HEK293 (cell line): ENCODE measurements around the gene PRR36.

Experiments
- GLIS1 ChIP-seq: fragments of 450-650 bp; formaldehyde crosslinking; IDR thresholded peaks from 2 replicates; pipeline ENCODE4 v1.5.1; 2016; ENCODE audit warnings: missing biosample characterization, missing genetic modification characterization
- GLIS2 ChIP-seq: fragments of 450-650 bp; formaldehyde crosslinking; IDR thresholded peaks from 2 replicates; pipeline ENCODE4 v1.5.1; 2016; ENCODE audit warnings: missing biosample characterization, missing genetic modification characterization
- KLF1 ChIP-seq: fragments of 450-650 bp; formaldehyde crosslinking; IDR thresholded peaks from 2 replicates; pipeline ENCODE4 v1.5.1; 2016; ENCODE audit warnings: missing biosample characterization, missing genetic modification characterization
- SP3 ChIP-seq: fragments of 450-650 bp; formaldehyde crosslinking; IDR thresholded peaks from 2 replicates; pipeline ENCODE4 v1.5.1; 2016; ENCODE audit warnings: missing biosample characterization, missing genetic modification characterization
- ZBTB48 ChIP-seq: fragments of 450-650 bp; formaldehyde crosslinking; IDR thresholded peaks from 2 replicates; pipeline ENCODE4 v1.5.1; 2016; ENCODE audit warnings: missing biosample characterization, missing genetic modification characterization
- ZFHX2 ChIP-seq: fragments of 450-650 bp; formaldehyde crosslinking; conservative IDR thresholded peaks from 2 replicates; pipeline ENCODE4 v1.5.1; 2016; ENCODE audit warnings: missing biosample characterization, missing genetic modification characterization
- ZFP41 ChIP-seq: fragments of 450-650 bp; formaldehyde crosslinking; IDR thresholded peaks from 2 replicates; pipeline ENCODE4 v1.5.1; 2016; ENCODE audit warnings: missing biosample characterization, missing genetic modification characterization, borderline replicate concordance
- ZNF121 ChIP-seq: fragments of 450-650 bp; formaldehyde crosslinking; IDR thresholded peaks from 2 replicates; pipeline ENCODE4 v1.5.1; 2016; ENCODE audit warnings: missing biosample characterization, missing genetic modification characterization
- ZNF2 ChIP-seq: fragments of 450-650 bp; formaldehyde crosslinking; IDR thresholded peaks from 2 replicates; pipeline ENCODE4 v1.5.1; 2016; ENCODE audit warnings: missing biosample characterization, missing genetic modification characterization
- ZNF274 ChIP-seq, 2 experiments: fragments of 200-500 bp in 1 of 2; fragments of 450-650 bp in 1 of 2; sonication (Bioruptor generic) in 1 of 2; formaldehyde crosslinking in 1 of 2; IDR thresholded peaks; 2 replicates each; pipeline versions ENCODE4 v1.5.1 to v1.6.1; 2014 to 2016; ENCODE audit warnings: borderline replicate concordance in 1 of 2, inconsistent platforms in 1 of 2, low read length in 1 of 2, missing biosample characterization in 1 of 2, missing genetic modification characterization in 1 of 2
- ZNF366 ChIP-seq: fragments of 450-650 bp; formaldehyde crosslinking; conservative IDR thresholded peaks from 2 replicates; pipeline ENCODE4 v1.5.1; 2016; ENCODE audit warnings: missing biosample characterization, missing genetic modification characterization
- ZNF391 ChIP-seq: fragments of 450-650 bp; formaldehyde crosslinking; IDR thresholded peaks from 2 replicates; pipeline ENCODE4 v1.5.1; 2016; ENCODE audit warnings: low read depth, missing biosample characterization, missing genetic modification characterization, borderline replicate concordance
- ZNF394 ChIP-seq: fragments of 450-650 bp; formaldehyde crosslinking; IDR thresholded peaks from 2 replicates; pipeline ENCODE4 v1.5.1; 2016; ENCODE audit warnings: missing biosample characterization, missing genetic modification characterization, mild to moderate bottlenecking, moderate library complexity, borderline replicate concordance
- ZNF596 ChIP-seq: fragments of 450-650 bp; IDR thresholded peaks from 2 replicates; pipeline ENCODE4 v1.5.0; 2018; ENCODE audit warnings: missing biosample characterization, mild to moderate bottlenecking, missing genetic modification characterization, moderate library complexity
- ZNF660 ChIP-seq: fragments of 450-650 bp; IDR thresholded peaks from 2 replicates; pipeline ENCODE4 v1.5.1; 2018; ENCODE audit warnings: missing biosample characterization, mild to moderate bottlenecking, missing genetic modification characterization
- ZNF677 ChIP-seq: fragments of 450-650 bp; IDR thresholded peaks from 2 replicates; pipeline ENCODE4 v1.5.0; 2018; ENCODE audit warnings: missing biosample characterization, mild to moderate bottlenecking, missing genetic modification characterization, moderate library complexity
- ZNF747 ChIP-seq: fragments of 450-650 bp; formaldehyde crosslinking; IDR thresholded peaks from 2 replicates; pipeline ENCODE4 v1.5.1; 2016; ENCODE audit warnings: missing biosample characterization, missing genetic modification characterization
- ZNF776 ChIP-seq: fragments of 450-650 bp; formaldehyde crosslinking; IDR thresholded peaks from 2 replicates; pipeline ENCODE4 v1.5.0; 2017; ENCODE audit warnings: missing biosample characterization, missing genetic modification characterization, borderline replicate concordance
- ZNF777 ChIP-seq: fragments of 450-650 bp; formaldehyde crosslinking; IDR thresholded peaks from 2 replicates; pipeline ENCODE4 v1.5.1; 2017; ENCODE audit warnings: missing biosample characterization, missing genetic modification characterization, borderline replicate concordance
- TF ChIP-seq, protein P1 (sequence below): fragments of 450-650 bp; formaldehyde crosslinking; IDR thresholded peaks from 2 replicates; pipeline ENCODE4 v1.5.1; 2016; ENCODE audit warnings: missing biosample characterization, missing genetic modification characterization
- TF ChIP-seq, protein P2 (sequence below): fragments of 450-650 bp; formaldehyde crosslinking; IDR thresholded peaks from 2 replicates; pipeline ENCODE4 v1.5.1; 2016; ENCODE audit warnings: missing biosample characterization, missing genetic modification characterization
- TF ChIP-seq, protein P3 (sequence below): fragments of 450-650 bp; formaldehyde crosslinking; IDR thresholded peaks from 2 replicates; pipeline ENCODE4 v1.5.1; 2016; ENCODE audit warnings: missing biosample characterization, missing genetic modification characterization
- TF ChIP-seq, protein P4 (sequence below): fragments of 450-650 bp; IDR thresholded peaks from 2 replicates; pipeline ENCODE4 v1.5.1; 2018; ENCODE audit warnings: missing biosample characterization, missing genetic modification characterization
- TF ChIP-seq, protein P5 (sequence below): fragments of 450-650 bp; formaldehyde crosslinking; optimal IDR thresholded peaks from 2 replicates; pipeline ENCODE3; 2016; ENCODE audit warnings: missing biosample characterization, mild to moderate bottlenecking, missing genetic modification characterization
- TF ChIP-seq, protein P6 (sequence below): fragments of 450-650 bp; formaldehyde crosslinking; IDR thresholded peaks from 2 replicates; pipeline ENCODE4 v1.5.1; 2016; ENCODE audit warnings: missing biosample characterization, missing genetic modification characterization
- TF ChIP-seq, protein P7 (sequence below): fragments of 450-650 bp; formaldehyde crosslinking; IDR thresholded peaks from 2 replicates; pipeline ENCODE4 v1.5.1; 2017; ENCODE audit warnings: missing biosample characterization, missing genetic modification characterization

The PRR36 gene

DNA sequence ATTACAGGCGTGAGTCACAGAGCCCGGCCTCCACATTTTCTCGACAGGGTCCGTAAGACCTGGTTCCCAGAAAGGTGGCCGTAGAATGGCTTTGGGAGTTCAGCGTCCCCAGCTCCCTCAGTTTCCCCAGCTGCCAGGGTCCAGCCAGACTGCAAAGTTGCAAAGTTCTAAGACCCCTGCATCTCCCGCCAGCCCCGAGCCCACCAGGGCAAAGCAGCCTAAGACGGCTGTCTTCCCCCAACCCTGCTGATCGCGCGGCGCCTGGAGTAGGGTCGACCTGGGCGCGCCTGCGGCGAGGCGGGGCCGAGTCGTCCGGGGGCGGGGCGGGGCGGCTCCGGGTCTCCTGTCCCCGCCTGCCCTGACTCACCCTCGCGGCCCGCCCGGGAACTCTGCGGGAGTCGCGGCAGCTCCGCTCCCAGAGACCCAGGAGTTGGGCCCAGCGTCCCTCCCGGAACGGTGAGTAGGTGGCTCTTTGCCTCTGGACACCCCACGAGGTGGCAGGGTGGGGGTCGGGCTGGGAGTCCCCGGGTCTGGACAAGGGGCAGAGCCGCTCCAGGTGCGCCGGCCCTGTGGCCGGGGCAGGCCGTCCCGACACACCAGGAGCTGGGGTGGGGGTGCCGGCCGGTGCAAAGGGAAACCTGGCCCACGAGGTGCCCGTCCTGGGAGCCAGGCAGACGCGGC lies 14.1 kb upstream of the PRR36 start, which contains the start of gene LRRC8E (continued):
- TF ChIP-seq, protein P1, sequence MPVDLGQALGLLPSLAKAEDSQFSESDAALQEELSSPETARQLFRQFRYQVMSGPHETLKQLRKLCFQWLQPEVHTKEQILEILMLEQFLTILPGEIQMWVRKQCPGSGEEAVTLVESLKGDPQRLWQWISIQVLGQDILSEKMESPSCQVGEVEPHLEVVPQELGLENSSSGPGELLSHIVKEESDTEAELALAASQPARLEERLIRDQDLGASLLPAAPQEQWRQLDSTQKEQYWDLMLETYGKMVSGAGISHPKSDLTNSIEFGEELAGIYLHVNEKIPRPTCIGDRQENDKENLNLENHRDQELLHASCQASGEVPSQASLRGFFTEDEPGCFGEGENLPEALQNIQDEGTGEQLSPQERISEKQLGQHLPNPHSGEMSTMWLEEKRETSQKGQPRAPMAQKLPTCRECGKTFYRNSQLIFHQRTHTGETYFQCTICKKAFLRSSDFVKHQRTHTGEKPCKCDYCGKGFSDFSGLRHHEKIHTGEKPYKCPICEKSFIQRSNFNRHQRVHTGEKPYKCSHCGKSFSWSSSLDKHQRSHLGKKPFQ (tag by site-specific recombination) = no peak
- TF ChIP-seq ZFHX2 (tag by site-specific recombination) (peak; percentile 49), ZNF391 (tag by site-specific recombination) (no peak), ZBTB48 (no peak), ZNF776 (tag by site-specific recombination) (no peak), ZNF596 (tag by site-specific recombination) (no peak), ZNF660 (tag by site-specific recombination) (no peak), KLF1 (tag by site-specific recombination) (peak; percentile 87), ZFP41 (no peak), ZNF121 (tag by site-specific recombination) (no peak), GLIS1 (peak; percentile 99), ZNF394 (tag by site-specific recombination) (no peak), ZNF366 (no peak), ZNF677 (tag by site-specific recombination) (no peak), GLIS2 (tag by site-specific recombination) (peak; percentile 90), ZNF2 (tag by site-specific recombination) (0 out of 2 replicates have a peak, but pooled peaks have one; percentile 17), ZNF747 (tag by site-specific recombination) (no peak), ZNF777 (tag by site-specific recombination) (no peak), ZNF274 (IDR thresholded peaks at IDR 0.05; ENCODE audit: low read length) (no peak), ZNF274 (tag by site-specific recombination; IDR thresholded peaks at IDR 0.05; ENCODE audit: borderline replicate concordance) (no peak), SP3 (peak; percentile 68)
- TF ChIP-seq, protein P2, sequence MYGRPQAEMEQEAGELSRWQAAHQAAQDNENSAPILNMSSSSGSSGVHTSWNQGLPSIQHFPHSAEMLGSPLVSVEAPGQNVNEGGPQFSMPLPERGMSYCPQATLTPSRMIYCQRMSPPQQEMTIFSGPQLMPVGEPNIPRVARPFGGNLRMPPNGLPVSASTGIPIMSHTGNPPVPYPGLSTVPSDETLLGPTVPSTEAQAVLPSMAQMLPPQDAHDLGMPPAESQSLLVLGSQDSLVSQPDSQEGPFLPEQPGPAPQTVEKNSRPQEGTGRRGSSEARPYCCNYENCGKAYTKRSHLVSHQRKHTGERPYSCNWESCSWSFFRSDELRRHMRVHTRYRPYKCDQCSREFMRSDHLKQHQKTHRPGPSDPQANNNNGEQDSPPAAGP = peak; percentile 77; the same call in 1 of the 2 replicates
- TF ChIP-seq, protein P3, sequence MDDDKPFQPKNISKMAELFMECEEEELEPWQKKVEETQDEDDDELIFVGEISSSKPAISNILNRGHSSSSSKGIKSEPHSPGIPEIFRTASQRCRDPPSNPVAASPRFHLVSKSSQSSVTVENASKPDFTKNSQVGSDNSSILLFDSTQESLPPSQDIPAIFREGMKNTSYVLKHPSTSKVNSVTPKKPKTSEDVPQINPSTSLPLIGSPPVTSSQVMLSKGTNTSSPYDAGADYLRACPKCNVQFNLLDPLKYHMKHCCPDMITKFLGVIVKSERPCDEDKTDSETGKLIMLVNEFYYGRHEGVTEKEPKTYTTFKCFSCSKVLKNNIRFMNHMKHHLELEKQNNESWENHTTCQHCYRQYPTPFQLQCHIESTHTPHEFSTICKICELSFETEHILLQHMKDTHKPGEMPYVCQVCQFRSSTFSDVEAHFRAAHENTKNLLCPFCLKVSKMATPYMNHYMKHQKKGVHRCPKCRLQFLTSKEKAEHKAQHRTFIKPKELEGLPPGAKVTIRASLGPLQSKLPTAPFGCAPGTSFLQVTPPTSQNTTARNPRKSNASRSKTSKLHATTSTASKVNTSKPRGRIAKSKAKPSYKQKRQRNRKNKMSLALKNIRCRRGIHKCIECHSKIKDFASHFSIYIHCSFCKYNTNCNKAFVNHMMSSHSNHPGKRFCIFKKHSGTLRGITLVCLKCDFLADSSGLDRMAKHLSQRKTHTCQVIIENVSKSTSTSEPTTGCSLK (tag by site-specific recombination) = no peak
- TF ChIP-seq, protein P4, sequence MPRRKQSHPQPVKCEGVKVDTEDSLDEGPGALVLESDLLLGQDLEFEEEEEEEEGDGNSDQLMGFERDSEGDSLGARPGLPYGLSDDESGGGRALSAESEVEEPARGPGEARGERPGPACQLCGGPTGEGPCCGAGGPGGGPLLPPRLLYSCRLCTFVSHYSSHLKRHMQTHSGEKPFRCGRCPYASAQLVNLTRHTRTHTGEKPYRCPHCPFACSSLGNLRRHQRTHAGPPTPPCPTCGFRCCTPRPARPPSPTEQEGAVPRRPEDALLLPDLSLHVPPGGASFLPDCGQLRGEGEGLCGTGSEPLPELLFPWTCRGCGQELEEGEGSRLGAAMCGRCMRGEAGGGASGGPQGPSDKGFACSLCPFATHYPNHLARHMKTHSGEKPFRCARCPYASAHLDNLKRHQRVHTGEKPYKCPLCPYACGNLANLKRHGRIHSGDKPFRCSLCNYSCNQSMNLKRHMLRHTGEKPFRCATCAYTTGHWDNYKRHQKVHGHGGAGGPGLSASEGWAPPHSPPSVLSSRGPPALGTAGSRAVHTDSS = no peak
- TF ChIP-seq, protein P5, sequence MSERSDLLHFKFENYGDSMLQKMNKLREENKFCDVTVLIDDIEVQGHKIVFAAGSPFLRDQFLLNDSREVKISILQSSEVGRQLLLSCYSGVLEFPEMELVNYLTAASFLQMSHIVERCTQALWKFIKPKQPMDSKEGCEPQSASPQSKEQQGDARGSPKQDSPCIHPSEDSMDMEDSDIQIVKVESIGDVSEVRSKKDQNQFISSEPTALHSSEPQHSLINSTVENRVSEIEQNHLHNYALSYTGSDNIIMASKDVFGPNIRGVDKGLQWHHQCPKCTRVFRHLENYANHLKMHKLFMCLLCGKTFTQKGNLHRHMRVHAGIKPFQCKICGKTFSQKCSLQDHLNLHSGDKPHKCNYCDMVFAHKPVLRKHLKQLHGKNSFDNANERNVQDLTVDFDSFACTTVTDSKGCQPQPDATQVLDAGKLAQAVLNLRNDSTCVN (tag by site-specific recombination) = peak; percentile 62
- TF ChIP-seq, protein P6, sequence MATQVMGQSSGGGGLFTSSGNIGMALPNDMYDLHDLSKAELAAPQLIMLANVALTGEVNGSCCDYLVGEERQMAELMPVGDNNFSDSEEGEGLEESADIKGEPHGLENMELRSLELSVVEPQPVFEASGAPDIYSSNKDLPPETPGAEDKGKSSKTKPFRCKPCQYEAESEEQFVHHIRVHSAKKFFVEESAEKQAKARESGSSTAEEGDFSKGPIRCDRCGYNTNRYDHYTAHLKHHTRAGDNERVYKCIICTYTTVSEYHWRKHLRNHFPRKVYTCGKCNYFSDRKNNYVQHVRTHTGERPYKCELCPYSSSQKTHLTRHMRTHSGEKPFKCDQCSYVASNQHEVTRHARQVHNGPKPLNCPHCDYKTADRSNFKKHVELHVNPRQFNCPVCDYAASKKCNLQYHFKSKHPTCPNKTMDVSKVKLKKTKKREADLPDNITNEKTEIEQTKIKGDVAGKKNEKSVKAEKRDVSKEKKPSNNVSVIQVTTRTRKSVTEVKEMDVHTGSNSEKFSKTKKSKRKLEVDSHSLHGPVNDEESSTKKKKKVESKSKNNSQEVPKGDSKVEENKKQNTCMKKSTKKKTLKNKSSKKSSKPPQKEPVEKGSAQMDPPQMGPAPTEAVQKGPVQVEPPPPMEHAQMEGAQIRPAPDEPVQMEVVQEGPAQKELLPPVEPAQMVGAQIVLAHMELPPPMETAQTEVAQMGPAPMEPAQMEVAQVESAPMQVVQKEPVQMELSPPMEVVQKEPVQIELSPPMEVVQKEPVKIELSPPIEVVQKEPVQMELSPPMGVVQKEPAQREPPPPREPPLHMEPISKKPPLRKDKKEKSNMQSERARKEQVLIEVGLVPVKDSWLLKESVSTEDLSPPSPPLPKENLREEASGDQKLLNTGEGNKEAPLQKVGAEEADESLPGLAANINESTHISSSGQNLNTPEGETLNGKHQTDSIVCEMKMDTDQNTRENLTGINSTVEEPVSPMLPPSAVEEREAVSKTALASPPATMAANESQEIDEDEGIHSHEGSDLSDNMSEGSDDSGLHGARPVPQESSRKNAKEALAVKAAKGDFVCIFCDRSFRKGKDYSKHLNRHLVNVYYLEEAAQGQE = peak; percentile 32; the same call in 1 of the 2 replicates
- TF ChIP-seq, protein P7, sequence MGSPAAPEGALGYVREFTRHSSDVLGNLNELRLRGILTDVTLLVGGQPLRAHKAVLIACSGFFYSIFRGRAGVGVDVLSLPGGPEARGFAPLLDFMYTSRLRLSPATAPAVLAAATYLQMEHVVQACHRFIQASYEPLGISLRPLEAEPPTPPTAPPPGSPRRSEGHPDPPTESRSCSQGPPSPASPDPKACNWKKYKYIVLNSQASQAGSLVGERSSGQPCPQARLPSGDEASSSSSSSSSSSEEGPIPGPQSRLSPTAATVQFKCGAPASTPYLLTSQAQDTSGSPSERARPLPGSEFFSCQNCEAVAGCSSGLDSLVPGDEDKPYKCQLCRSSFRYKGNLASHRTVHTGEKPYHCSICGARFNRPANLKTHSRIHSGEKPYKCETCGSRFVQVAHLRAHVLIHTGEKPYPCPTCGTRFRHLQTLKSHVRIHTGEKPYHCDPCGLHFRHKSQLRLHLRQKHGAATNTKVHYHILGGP (tag by site-specific recombination) = no peak
